ENCODE measurements around the gene OMP. TPM values are rescaled to one million over a fixed set of nuclear protein-coding genes. Genes with fewer than 3 reads are reported as not detected.

The OMP gene
- total RNA-seq, 1 donor from 2014 or later: not detected

- DNase-seq (ENCODE audit: low read depth, low spot score): no peak
- no peak for TF ChIP-seq CTCF (conservative IDR thresholded peaks at IDR 0.05)
- Mint-ChIP-seq H3K4me1 (peaks cover 33% of the 10 kb centered on the region), H3K9me3 (no peaks in the 10 kb centered on the region), H3K36me3 (ENCODE audit: low read depth) (no peaks in the 10 kb centered on the region), H3K27me3 (ENCODE audit: low read depth) (no peaks in the 10 kb centered on the region), H3K4me3 (no peak overlapping the region), H3K27ac (ENCODE audit: unreplicated experiment) (no peak overlapping the region)
These were observed 27.5 kb downstream of the OMP start for GRCh38 chr11:77129842-77130756.

- no peak for TF ChIP-seq CTCF (conservative IDR thresholded peaks at IDR 0.05)
- no peaks in the 10 kb centered on the region for H3K27me3 Mint-ChIP-seq (ENCODE audit: low read depth)
- no peak for DNase-seq (ENCODE audit: low read depth, low spot score)
- H3K4me1 Mint-ChIP-seq: peaks cover 33% of the 10 kb centered on the region
- no peak overlapping the region for H3K27ac Mint-ChIP-seq (ENCODE audit: unreplicated experiment)
- H3K9me3 Mint-ChIP-seq: no peaks in the 10 kb centered on the region
- no peaks in the 10 kb centered on the region for H3K36me3 Mint-ChIP-seq (ENCODE audit: low read depth)
- H3K4me3 Mint-ChIP-seq: no peak overlapping the region
These were observed 28.3 kb downstream of the OMP start for GRCh38 chr11:77130763-77131513.

GRCh38 chr11:77131560-77131959, 28.9 kb downstream of the OMP start:
- H3K4me3 Mint-ChIP-seq: no peak overlapping the region
- H3K36me3 Mint-ChIP-seq (ENCODE audit: low read depth): no peaks in the 10 kb centered on the region
- no peak overlapping the region for H3K27ac Mint-ChIP-seq (ENCODE audit: unreplicated experiment)
- H3K9me3 Mint-ChIP-seq: no peaks in the 10 kb centered on the region
- H3K4me1 Mint-ChIP-seq: peaks cover 29% of the 10 kb centered on the region
- no peak for DNase-seq (ENCODE audit: low read depth, low spot score)
- no peaks in the 10 kb centered on the region for H3K27me3 Mint-ChIP-seq (ENCODE audit: low read depth)
- TF ChIP-seq CTCF (conservative IDR thresholded peaks at IDR 0.05): no peak

- H3K4me1 Mint-ChIP-seq: peaks cover 9% of the 10 kb centered on the region
- H3K36me3 Mint-ChIP-seq (ENCODE audit: low read depth): no peaks in the 10 kb centered on the region
- no peak overlapping the region for H3K4me3 Mint-ChIP-seq
- TF ChIP-seq CTCF (conservative IDR thresholded peaks at IDR 0.05): no peak
- no peaks in the 10 kb centered on the region for H3K27me3 Mint-ChIP-seq (ENCODE audit: low read depth)
- no peak overlapping the region for H3K27ac Mint-ChIP-seq (ENCODE audit: unreplicated experiment)
- no peaks in the 10 kb centered on the region for H3K9me3 Mint-ChIP-seq
- DNase-seq (ENCODE audit: low read depth, low spot score): no peak
These were observed 32.4 kb downstream of the OMP start for GRCh38 chr11:77135069-77135468.

GRCh38 chr11:77136074-77136473, 33.4 kb downstream of the OMP start:
- Mint-ChIP-seq H3K9me3 (no peaks in the 10 kb centered on the region), H3K27ac (ENCODE audit: unreplicated experiment) (no peak overlapping the region), H3K36me3 (ENCODE audit: low read depth) (no peaks in the 10 kb centered on the region), H3K27me3 (ENCODE audit: low read depth) (no peaks in the 10 kb centered on the region), H3K4me3 (no peak overlapping the region), H3K4me1 (peaks cover 10% of the 10 kb centered on the region)
- TF ChIP-seq CTCF (conservative IDR thresholded peaks at IDR 0.05): no peak
- no peak for DNase-seq (ENCODE audit: low read depth, low spot score)
